Fibroblast of lung (primary cell): Measurements from ENCODE around the gene TLE1. TPM values are rescaled to one million over a fixed set of nuclear protein-coding genes. Genes with fewer than 3 reads are reported as not detected.

ENCODE experiments used
- DNase-seq, 2 donors: peaks; one replicate each; pipeline versions ENCODE4 v3.0.0 to v3.0.0-alpha.2; 2010; ENCODE audit warnings: low read depth in 2 of 2
- H2AFZ ChIP-seq: 2 replicates; pipeline ENCODE4 v1.5.1; 2012; ENCODE audit warnings: low read length, control low read depth, inconsistent platforms
- H3K27ac ChIP-seq: 2 replicates; pipeline ENCODE4 v1.5.1; 2011; ENCODE audit warnings: low read length, control low read depth; ENCODE audit not compliant: insufficient read depth
- H3K27me3 ChIP-seq: 2 replicates; pipeline ENCODE4 v1.5.1; 2011; ENCODE audit warnings: mild to moderate bottlenecking, low read length; ENCODE audit not compliant: control insufficient read depth, insufficient read depth
- H3K36me3 ChIP-seq: 2 replicates; pipeline ENCODE4 v1.5.1; 2011; ENCODE audit warnings: low read length; ENCODE audit not compliant: control insufficient read depth, insufficient read depth
- H3K4me1 ChIP-seq: 2 replicates; pipeline ENCODE4 v1.5.1; 2011; ENCODE audit warnings: low read length; ENCODE audit not compliant: control insufficient read depth, insufficient read depth; ENCODE audit errors: extremely low read depth
- H3K4me2 ChIP-seq: 2 replicates; pipeline ENCODE4 v1.5.1; 2011; ENCODE audit warnings: low read length, control low read depth; ENCODE audit not compliant: insufficient read depth; ENCODE audit errors: extremely low read depth
- H3K4me3 ChIP-seq, 4 experiments: fragments of 200-600 bp in 1 of 4; sonication (generic) in 1 of 4; replicated peaks in 1 of 4; 2 replicates each; pipeline ENCODE4 v1.5.1; 2011 to 2016; ENCODE audit warnings: low read length in 4 of 4, low read depth in 3 of 4, mild to moderate bottlenecking in 3 of 4, control low read depth in 2 of 4, inconsistent platforms in 1 of 4, mixed read lengths in 1 of 4; ENCODE audit not compliant: insufficient read depth in 1 of 4; ENCODE audit errors: control extremely low read depth in 1 of 4
- H3K79me2 ChIP-seq: 2 replicates; pipeline ENCODE4 v1.5.1; 2012; ENCODE audit warnings: mild to moderate bottlenecking, low read length, inconsistent platforms; ENCODE audit not compliant: control insufficient read depth, insufficient read depth
- H3K9ac ChIP-seq: 2 replicates; pipeline ENCODE4 v1.5.1; 2011; ENCODE audit warnings: mild to moderate bottlenecking, low read length, control low read depth; ENCODE audit not compliant: insufficient read depth
- H3K9me3 ChIP-seq: 2 replicates; pipeline ENCODE4 v1.5.1; 2012; ENCODE audit warnings: low read depth, low read length; ENCODE audit not compliant: control insufficient read depth, insufficient read depth
- H4K20me1 ChIP-seq: 2 replicates; pipeline ENCODE4 v1.5.1; 2011; ENCODE audit warnings: low read length; ENCODE audit not compliant: control insufficient read depth, insufficient read depth; ENCODE audit errors: extremely low read depth
- EZH2 ChIP-seq: IDR thresholded peaks from 2 replicates; pipeline ENCODE4 v1.5.1; 2012; ENCODE audit warnings: low read length, control low read depth, mild to moderate bottlenecking; ENCODE audit errors: missing control alignments
- polyA plus RNA-seq, 2 donors: library from polyadenylated mRNA; depleted of rRNA in 1 of 2; stranded (reverse) in 1 of 2; unstranded in 1 of 2; fragments of >200 nt; gene quantifications; 2 replicates each; pipeline ENCODE4 v1.2.1, GENCODE V29; 2011 to 2012; ENCODE audit warnings: missing spikeins in 1 of 2
- total RNA-seq: library from RNA; depleted of rRNA; stranded (reverse); fragments of >200 nt; gene quantifications from 2 replicates; pipeline ENCODE4 v1.2.1, GENCODE V29; 2014
- TF ChIP-seq, protein P1 (sequence below), 2 donors: IDR thresholded peaks in 1 of 2; conservative IDR thresholded peaks in 1 of 2; 1 replicate in 1 of 2; 2 replicates in 1 of 2; pipeline ENCODE4 v1.5.1; 2011 to 2012; ENCODE audit warnings: low read length in 2 of 2, control low read depth in 1 of 2, inconsistent platforms in 1 of 2, low read depth in 1 of 2, mild to moderate bottlenecking in 1 of 2

Gene TLE1
- total and polyA plus RNA-seq, 2 donors (not counting 1 experiment from before 2014, with no cell fraction given), result 29.3 to 29.7 TPM

DNA sequence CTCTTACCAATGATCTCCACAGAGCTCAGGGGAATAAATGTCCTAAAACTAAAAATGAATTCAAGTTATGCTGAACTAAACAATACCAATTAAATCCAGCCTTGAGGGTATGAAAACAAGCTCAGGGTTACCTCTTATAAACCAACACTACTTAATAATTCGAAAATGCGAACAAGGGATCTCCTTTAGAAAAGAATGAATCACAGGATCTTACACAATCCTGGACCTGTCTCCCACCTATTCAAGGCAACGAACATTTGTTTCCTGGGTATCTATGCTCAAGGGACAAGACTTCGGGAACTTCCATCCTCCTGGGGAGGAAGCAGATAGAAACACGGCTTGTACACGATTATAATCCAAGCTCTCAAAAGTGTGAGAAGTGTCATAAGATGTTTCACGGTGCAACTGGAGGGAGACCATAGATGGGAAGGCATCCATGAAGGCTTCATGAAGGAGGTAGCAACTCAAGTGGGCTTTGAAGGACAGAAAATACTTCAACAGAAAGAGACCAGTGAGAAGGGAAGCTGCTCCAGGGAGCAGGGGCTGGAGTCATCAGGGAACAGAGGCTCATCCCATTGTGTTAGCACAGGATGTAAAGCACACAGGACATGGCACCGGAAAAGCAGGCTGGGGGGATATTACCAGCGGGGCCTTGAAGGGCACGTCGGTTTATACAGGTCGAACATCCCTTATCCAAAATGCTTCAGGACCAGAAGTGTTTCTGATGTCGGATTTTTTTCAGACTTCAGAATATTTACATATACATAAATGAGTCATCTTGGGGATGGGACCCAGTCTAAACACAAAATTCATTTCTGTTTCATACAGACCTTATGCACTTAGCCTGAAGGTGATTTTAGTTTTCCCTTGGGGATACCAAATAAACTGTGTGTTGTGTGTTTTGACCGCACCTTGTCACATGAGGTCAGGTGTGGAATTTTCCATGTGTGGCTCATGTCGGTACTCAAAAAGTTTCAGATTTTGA, 87.4 kb downstream of the TLE1 start:
- no peak overlapping the region for H2AFZ ChIP-seq

GRCh38 chr9:81600631-81601030, 88.7 kb downstream of the TLE1 start:
- no peaks in the 10 kb centered on the region for H4K20me1 ChIP-seq
- H3K9me3 ChIP-seq, result no peaks in the 10 kb centered on the region
- H3K9ac ChIP-seq, result no peak overlapping the region
- no peak overlapping the region for H3K27ac ChIP-seq
- H3K27me3 ChIP-seq, result no peaks in the 10 kb centered on the region
- DNase-seq, result no peak
- no peaks in the 10 kb centered on the region for H3K79me2 ChIP-seq
- peaks cover 3% of the 10 kb centered on the region for H3K4me1 ChIP-seq
- H2AFZ ChIP-seq, result no peak overlapping the region
- H3K4me2 ChIP-seq, result no peak overlapping the region
- H3K4me3 ChIP-seq, result no peak overlapping the region
- peaks cover 3% of the 10 kb centered on the region for H3K36me3 ChIP-seq
- no peak for TF ChIP-seq EZH2
- TF ChIP-seq, protein P1, sequence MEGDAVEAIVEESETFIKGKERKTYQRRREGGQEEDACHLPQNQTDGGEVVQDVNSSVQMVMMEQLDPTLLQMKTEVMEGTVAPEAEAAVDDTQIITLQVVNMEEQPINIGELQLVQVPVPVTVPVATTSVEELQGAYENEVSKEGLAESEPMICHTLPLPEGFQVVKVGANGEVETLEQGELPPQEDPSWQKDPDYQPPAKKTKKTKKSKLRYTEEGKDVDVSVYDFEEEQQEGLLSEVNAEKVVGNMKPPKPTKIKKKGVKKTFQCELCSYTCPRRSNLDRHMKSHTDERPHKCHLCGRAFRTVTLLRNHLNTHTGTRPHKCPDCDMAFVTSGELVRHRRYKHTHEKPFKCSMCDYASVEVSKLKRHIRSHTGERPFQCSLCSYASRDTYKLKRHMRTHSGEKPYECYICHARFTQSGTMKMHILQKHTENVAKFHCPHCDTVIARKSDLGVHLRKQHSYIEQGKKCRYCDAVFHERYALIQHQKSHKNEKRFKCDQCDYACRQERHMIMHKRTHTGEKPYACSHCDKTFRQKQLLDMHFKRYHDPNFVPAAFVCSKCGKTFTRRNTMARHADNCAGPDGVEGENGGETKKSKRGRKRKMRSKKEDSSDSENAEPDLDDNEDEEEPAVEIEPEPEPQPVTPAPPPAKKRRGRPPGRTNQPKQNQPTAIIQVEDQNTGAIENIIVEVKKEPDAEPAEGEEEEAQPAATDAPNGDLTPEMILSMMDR (conservative IDR thresholded peaks at IDR 0.05 in 1 of 2, IDR thresholded peaks at IDR 0.05 in 1 of 2; ENCODE audit: low read depth in 1 of 2, low read length in 2 of 2), result no peak

More for the DNA sequence above, 87.4 kb downstream of the TLE1 start:
- H3K9me3 ChIP-seq, result no peaks in the 10 kb centered on the region
- no peaks in the 10 kb centered on the region for H3K79me2 ChIP-seq
- no peaks in the 10 kb centered on the region for H3K27me3 ChIP-seq
- no peak for TF ChIP-seq EZH2
- TF ChIP-seq, protein P1 (conservative IDR thresholded peaks at IDR 0.05 in 1 of 2, IDR thresholded peaks at IDR 0.05 in 1 of 2; ENCODE audit: low read depth in 1 of 2, low read length in 2 of 2), result no peak
- no peak overlapping the region for H3K4me2 ChIP-seq
- no peaks in the 10 kb centered on the region for H4K20me1 ChIP-seq
- no peak overlapping the region for H3K9ac ChIP-seq
- DNase-seq, result peak; percentile 51 to 55
- peaks cover 3% of the 10 kb centered on the region for H3K4me1 ChIP-seq
- no peak overlapping the region for H3K27ac ChIP-seq
- no peak overlapping the region for H3K4me3 ChIP-seq
- peaks cover 3% of the 10 kb centered on the region for H3K36me3 ChIP-seq

GRCh38 chr9:81599837-81600236, 89.5 kb downstream of the TLE1 start:
- no peak overlapping the region for H3K4me2 ChIP-seq
- H4K20me1 ChIP-seq, result no peaks in the 10 kb centered on the region
- TF ChIP-seq, protein P1 (conservative IDR thresholded peaks at IDR 0.05 in 1 of 2, IDR thresholded peaks at IDR 0.05 in 1 of 2; ENCODE audit: low read depth in 1 of 2, low read length in 2 of 2), result no peak
- no peak for TF ChIP-seq EZH2
- peaks cover 3% of the 10 kb centered on the region for H3K4me1 ChIP-seq
- no peak overlapping the region for H3K9ac ChIP-seq
- H3K36me3 ChIP-seq, result peaks cover 3% of the 10 kb centered on the region
- no peak overlapping the region for H3K27ac ChIP-seq
- no peaks in the 10 kb centered on the region for H3K9me3 ChIP-seq
- no peak overlapping the region for H2AFZ ChIP-seq
- no peaks in the 10 kb centered on the region for H3K27me3 ChIP-seq
- no peaks in the 10 kb centered on the region for H3K79me2 ChIP-seq
- DNase-seq, result peak; percentile 46 to 51
- no peak overlapping the region for H3K4me3 ChIP-seq
